PC-9 (cell line): ENCODE results near the gene HS3ST3A1.

Experiments
- EZH2 ChIP-seq: fragments of 200-600 bp; sonication (generic); IDR thresholded peaks from 2 replicates; pipeline ENCODE4 v1.8.0; 2017; ENCODE audit warnings: antibody characterized with exemption, low read depth
- TF ChIP-seq, protein P1 (sequence below): fragments of 200-600 bp; sonication (generic); conservative IDR thresholded peaks from 2 replicates; pipeline ENCODE4 v1.6.1; 2017; ENCODE audit warnings: mixed run types, antibody characterized with exemption, mild to moderate bottlenecking, moderate library complexity

DNA sequence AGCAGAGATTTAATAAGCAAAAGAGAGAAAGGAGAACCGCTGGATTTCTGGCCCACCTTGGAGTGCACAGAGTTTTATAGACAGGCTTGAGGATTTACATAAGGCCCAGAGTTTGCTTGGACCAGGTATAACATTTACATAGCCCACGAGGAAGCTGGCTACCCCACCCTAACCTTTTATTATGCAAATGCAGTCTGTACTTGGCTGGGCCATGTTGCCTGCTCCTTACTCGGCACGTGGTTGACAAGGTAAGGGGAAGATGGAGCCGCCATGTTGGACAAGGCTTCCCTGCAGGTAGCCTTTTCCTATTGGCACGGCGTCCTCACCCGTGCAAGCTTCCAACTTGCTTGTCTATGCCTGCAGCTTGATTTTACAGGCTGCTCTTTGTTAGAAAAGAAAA lies 35.2 kb upstream of the HS3ST3A1 start:
- TF ChIP-seq, protein P1, sequence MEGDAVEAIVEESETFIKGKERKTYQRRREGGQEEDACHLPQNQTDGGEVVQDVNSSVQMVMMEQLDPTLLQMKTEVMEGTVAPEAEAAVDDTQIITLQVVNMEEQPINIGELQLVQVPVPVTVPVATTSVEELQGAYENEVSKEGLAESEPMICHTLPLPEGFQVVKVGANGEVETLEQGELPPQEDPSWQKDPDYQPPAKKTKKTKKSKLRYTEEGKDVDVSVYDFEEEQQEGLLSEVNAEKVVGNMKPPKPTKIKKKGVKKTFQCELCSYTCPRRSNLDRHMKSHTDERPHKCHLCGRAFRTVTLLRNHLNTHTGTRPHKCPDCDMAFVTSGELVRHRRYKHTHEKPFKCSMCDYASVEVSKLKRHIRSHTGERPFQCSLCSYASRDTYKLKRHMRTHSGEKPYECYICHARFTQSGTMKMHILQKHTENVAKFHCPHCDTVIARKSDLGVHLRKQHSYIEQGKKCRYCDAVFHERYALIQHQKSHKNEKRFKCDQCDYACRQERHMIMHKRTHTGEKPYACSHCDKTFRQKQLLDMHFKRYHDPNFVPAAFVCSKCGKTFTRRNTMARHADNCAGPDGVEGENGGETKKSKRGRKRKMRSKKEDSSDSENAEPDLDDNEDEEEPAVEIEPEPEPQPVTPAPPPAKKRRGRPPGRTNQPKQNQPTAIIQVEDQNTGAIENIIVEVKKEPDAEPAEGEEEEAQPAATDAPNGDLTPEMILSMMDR, result no peak
- no peak for TF ChIP-seq EZH2
